Measurements from ENCODE around the gene TNFAIP8L3.

TNFAIP8L3 gene

DNA sequence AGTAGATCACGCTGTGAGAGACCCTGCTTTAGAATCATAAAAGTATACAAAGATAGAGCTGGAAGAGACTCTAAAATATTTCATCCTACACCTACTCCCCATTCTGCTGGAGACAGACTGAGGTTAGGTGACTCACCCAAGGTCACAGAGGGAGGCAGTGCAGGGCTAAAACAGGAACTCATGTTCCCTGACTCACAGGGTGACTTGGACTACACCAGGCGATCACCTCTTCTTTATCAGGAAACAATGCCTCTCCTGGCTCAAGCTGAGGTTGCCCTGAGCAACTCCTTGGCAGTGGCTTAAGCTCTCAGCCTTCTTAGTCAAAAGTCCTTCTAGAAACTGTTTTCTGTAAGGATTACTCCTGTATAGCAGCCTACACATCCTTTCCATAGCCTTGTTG is 26.4 kb upstream of the TNFAIP8L3 start:
- TF ChIP-seq, protein P1, sequence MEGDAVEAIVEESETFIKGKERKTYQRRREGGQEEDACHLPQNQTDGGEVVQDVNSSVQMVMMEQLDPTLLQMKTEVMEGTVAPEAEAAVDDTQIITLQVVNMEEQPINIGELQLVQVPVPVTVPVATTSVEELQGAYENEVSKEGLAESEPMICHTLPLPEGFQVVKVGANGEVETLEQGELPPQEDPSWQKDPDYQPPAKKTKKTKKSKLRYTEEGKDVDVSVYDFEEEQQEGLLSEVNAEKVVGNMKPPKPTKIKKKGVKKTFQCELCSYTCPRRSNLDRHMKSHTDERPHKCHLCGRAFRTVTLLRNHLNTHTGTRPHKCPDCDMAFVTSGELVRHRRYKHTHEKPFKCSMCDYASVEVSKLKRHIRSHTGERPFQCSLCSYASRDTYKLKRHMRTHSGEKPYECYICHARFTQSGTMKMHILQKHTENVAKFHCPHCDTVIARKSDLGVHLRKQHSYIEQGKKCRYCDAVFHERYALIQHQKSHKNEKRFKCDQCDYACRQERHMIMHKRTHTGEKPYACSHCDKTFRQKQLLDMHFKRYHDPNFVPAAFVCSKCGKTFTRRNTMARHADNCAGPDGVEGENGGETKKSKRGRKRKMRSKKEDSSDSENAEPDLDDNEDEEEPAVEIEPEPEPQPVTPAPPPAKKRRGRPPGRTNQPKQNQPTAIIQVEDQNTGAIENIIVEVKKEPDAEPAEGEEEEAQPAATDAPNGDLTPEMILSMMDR (IDR thresholded peaks at IDR 0.05; ENCODE audit: unreplicated experiment in 3 of 3), result no peak
- Mint-ChIP-seq H3K27me3 (ENCODE audit: low read depth) (peaks cover 6% of the 10 kb centered on the region), H3K9me3 (peaks cover 20% of the 10 kb centered on the region), H3K4me3 (no peak overlapping the region), H3K36me3 (ENCODE audit: low read depth) (no peaks in the 10 kb centered on the region), H3K4me1 (no peaks in the 10 kb centered on the region), H3K27ac (no peak overlapping the region)

DNA sequence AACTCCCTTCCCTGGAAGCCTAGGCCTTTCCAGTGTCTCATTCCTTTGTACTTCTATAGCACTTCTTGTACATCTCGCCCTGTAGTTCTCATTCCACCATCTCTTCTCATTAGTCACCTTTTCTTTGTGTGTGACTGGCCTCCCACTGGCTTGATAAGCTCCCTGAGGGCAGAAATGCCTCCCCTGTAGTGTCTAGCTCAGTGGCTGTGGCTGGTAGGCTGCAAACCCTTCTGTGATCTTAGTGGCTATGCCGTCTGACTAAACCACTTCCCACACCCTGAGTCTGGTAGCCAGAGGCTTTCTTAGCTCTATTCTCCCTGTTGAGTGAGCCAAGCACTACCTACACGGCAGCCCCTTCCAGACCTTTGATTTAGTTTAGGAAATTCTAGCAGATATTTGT is 24.4 kb upstream of the TNFAIP8L3 start:
- Mint-ChIP-seq H3K27ac (no peak overlapping the region), H3K4me1 (no peaks in the 10 kb centered on the region), H3K9me3 (peaks cover 14% of the 10 kb centered on the region), H3K36me3 (ENCODE audit: low read depth) (no peaks in the 10 kb centered on the region), H3K27me3 (ENCODE audit: low read depth) (peaks cover 6% of the 10 kb centered on the region), H3K4me3 (no peak overlapping the region)
- TF ChIP-seq, protein P1 (IDR thresholded peaks at IDR 0.05; ENCODE audit: unreplicated experiment in 3 of 3), result no peak

DNA sequence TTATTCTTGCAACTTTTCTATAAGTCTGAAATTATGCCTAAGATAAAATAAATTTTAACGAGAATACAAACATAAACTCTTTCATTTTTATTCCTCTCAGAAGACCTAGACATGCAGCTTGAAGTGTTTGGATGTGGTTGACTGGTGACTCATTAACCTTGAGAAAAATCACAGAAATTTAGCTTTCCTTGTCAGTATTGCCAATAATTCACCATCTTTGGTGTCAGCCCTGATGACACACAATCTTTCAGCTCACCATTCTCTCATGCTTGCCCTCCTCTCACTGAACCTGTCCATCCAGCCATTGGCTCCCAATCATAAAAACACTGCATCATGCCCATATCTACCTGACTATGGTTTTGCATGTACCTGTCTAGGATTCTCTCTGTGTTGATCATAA is 22.6 kb upstream of the TNFAIP8L3 start:
- Mint-ChIP-seq H3K4me3 (no peak overlapping the region), H3K27me3 (ENCODE audit: low read depth) (peaks cover 16% of the 10 kb centered on the region)
- TF ChIP-seq, protein P1 (IDR thresholded peaks at IDR 0.05; ENCODE audit: unreplicated experiment in 3 of 3), result no peak

DNA sequence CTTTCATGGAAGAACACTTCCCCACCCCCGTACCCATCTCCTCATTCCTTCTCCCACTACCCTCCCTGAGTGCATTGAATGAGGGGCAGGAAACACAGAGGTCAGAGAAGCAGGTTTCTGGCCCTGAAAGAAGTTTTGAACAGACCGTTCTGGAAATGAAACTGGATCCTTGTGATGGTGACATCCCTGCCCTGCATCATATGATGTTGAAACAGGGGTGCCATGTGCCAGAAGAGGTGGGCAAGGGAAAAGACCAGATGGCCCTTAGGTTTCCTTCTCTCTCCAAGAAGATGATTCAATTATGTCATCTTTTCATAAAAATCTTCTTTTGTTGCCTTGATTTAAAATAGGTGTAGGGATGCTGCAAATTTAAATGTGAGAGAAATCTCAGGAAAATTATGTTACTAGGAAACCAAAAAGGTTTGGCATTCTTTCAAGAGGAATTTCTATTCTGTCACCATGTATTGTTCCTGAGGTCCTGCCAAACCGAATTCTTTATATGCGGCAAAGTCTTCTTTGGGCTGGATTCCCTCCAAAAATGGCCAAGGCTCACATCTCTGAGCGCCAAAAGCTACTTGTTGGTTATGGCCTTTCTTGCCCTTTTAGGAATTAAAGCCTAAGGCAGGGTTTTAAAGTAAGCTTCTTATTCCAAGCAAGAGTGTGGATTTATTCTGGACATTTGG is 19.9 kb upstream of the TNFAIP8L3 start:
- H3K27ac Mint-ChIP-seq, result no peak overlapping the region
- no peaks in the 10 kb centered on the region for H3K4me1 Mint-ChIP-seq
- H3K27me3 Mint-ChIP-seq (ENCODE audit: low read depth), result peaks cover 29% of the 10 kb centered on the region
- H3K36me3 Mint-ChIP-seq (ENCODE audit: low read depth), result no peaks in the 10 kb centered on the region
- TF ChIP-seq, protein P1 (IDR thresholded peaks at IDR 0.05; ENCODE audit: unreplicated experiment in 3 of 3), result no peak
- peaks cover 5% of the 10 kb centered on the region for H3K9me3 Mint-ChIP-seq
- no peak overlapping the region for H3K4me3 Mint-ChIP-seq

More for the DNA sequence above, 22.6 kb upstream of the TNFAIP8L3 start:
- Mint-ChIP-seq H3K36me3 (ENCODE audit: low read depth) (no peaks in the 10 kb centered on the region), H3K4me1 (no peaks in the 10 kb centered on the region), H3K27ac (no peak overlapping the region), H3K9me3 (peaks cover 8% of the 10 kb centered on the region)

DNA sequence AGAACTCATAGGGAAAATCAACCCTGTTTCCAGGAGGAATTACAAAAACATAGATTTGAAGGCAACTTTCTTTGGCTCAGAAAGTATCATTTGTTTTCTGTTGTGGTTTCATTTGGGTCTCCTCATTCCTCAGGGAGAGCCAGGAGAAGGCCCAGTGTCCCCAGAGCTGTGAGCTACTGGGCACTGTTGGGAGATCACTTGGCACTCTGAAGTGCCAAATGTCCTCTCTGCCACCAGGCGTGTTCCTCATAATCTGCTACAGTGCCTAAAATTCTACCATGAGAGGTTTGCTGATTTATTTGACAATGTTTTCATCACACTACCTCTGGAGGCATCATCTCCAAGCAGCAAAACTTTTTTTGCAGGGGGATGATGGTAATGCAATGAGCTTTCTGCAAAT is 17.4 kb upstream of the TNFAIP8L3 start:
- H3K4me1 Mint-ChIP-seq, result no peaks in the 10 kb centered on the region
- TF ChIP-seq, protein P1 (IDR thresholded peaks at IDR 0.05; ENCODE audit: unreplicated experiment in 3 of 3), result no peak
- no peak overlapping the region for H3K27ac Mint-ChIP-seq
- no peak overlapping the region for H3K4me3 Mint-ChIP-seq
- peaks cover 25% of the 10 kb centered on the region for H3K27me3 Mint-ChIP-seq (ENCODE audit: low read depth)
- no peaks in the 10 kb centered on the region for H3K9me3 Mint-ChIP-seq
- H3K36me3 Mint-ChIP-seq (ENCODE audit: low read depth), result no peaks in the 10 kb centered on the region

DNA sequence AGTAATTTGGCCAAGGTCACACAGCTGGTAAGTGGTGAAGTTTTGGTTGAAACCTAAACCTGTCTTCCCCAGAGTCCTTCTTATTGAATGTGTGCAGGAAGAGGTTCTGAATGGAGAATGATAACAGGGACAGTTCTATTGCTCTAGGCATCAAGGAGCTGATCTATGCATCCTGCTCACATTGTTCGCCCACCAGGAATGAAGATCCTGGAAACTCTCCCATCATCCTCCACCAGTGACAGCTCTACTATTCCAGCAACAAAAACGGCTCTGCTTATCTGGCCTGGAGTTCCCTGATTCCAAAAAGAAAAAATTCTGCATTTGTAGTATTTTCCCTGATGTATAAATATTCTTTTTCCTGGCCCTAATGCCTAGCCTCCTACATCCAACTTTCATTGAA is 16.4 kb upstream of the TNFAIP8L3 start:
- Mint-ChIP-seq H3K36me3 (ENCODE audit: low read depth) (no peaks in the 10 kb centered on the region), H3K4me1 (no peaks in the 10 kb centered on the region), H3K9me3 (no peaks in the 10 kb centered on the region), H3K4me3 (no peak overlapping the region), H3K27ac (no peak overlapping the region), H3K27me3 (ENCODE audit: low read depth) (peaks cover 25% of the 10 kb centered on the region)
- TF ChIP-seq, protein P1 (IDR thresholded peaks at IDR 0.05; ENCODE audit: unreplicated experiment in 3 of 3), result no peak

All from nephron (organoid).